K562 (cell line): ENCODE results near the gene THEM4. TPM values are rescaled to one million over a fixed set of nuclear protein-coding genes. Genes with fewer than 3 reads are reported as not detected.

Experiments
- ATAC-seq: fragments of 200-7000 bp; cut with Tn5 transposase; 3 replicates; pipeline ENCODE4 v1.9.1; 2020; ENCODE audit warnings: moderate library complexity
- BruUV-seq: library from RNA; stranded (reverse); fragments of 400-500 nt; replicated peaks from 2 replicates; lab custom pipeline; 2021; lab: Mats Ljungman, UMichigan
- CTCF ChIA-PET: fragments of 300-600 bp; formaldehyde crosslinking; extraction: SDS; loops from one replicate; lab custom pipeline; 2021; ENCODE audit warnings: low intra/inter-chr PET ratio; lab: Yijun Ruan, JAX
- POLR2A ChIA-PET: fragments of 300-600, 350-650 bp; sonication (Branson Sonifier 250); formaldehyde crosslinking; extraction: SDS; loops from one replicate; lab custom pipeline; 2021; ENCODE audit warnings: antibody characterized with exemption, inconsistent platforms; lab: Yijun Ruan, JAX
- DNase-seq, 4 experiments: peaks; one replicate each; pipeline versions ENCODE4 v3.0.0 to v3.0.0-alpha.2; 2011 to 2018; ENCODE audit warnings: low spot score in 3 of 4, mixed read lengths in 3 of 4; ENCODE audit errors: extremely low read depth in 1 of 4
- FAIRE-seq: peaks from 2 replicates; lab custom pipeline; 2011; peaks lifted over from hg19 to GRCh38; lab: Jason Lieb, UNC
- H2AFZ ChIP-seq: 2 replicates; pipeline ENCODE4 v1.6.0; 2011; ENCODE audit warnings: low read depth, low read length, control low read depth, inconsistent platforms
- H3K27ac ChIP-seq: fragments of 200-600 bp; 3 replicates; pipeline ENCODE4 v1.8.0; 2011; ENCODE audit warnings: low read depth, mild to moderate bottlenecking, control low read depth, inconsistent platforms, low read length, moderate library complexity, mixed read lengths; ENCODE audit errors: extremely low read depth
- H3K27me3 ChIP-seq, 2 experiments: fragments of 300-600 bp in 1 of 2; 2 replicates in 1 of 2; 3 replicates in 1 of 2; pipeline versions ENCODE4 v1.6.0 to v1.8.0; 2011; ENCODE audit warnings: inconsistent platforms in 2 of 2, low read length in 2 of 2, mild to moderate bottlenecking in 1 of 2, mixed read lengths in 1 of 2, moderate library complexity in 1 of 2; ENCODE audit not compliant: control insufficient read depth in 2 of 2, insufficient read depth in 2 of 2
- H3K36me3 ChIP-seq: fragments of 300-600 bp; 3 replicates; pipeline ENCODE4 v1.8.0; 2011; ENCODE audit warnings: mild to moderate bottlenecking, low read length, inconsistent platforms; ENCODE audit not compliant: control insufficient read depth, insufficient read depth
- H3K4me1 ChIP-seq, 2 experiments: fragments of 200-600 bp in 1 of 2; replicated peaks in 1 of 2; 2 replicates in 1 of 2; 3 replicates in 1 of 2; pipeline versions ENCODE4 v1.5.1 to v1.8.0; 2011; ENCODE audit warnings: inconsistent platforms in 2 of 2, low read length in 2 of 2, mild to moderate bottlenecking in 1 of 2, mixed read lengths in 1 of 2, moderate library complexity in 1 of 2; ENCODE audit not compliant: control insufficient read depth in 2 of 2, insufficient read depth in 2 of 2
- H3K4me2 ChIP-seq: 2 replicates; pipeline ENCODE4 v1.6.1; 2011; ENCODE audit warnings: low read length, control low read depth, inconsistent platforms, mixed read lengths; ENCODE audit not compliant: insufficient read depth
- H3K4me3 ChIP-seq: fragments of 200-600 bp; sonication (generic), shearing (Covaris generic); 2 replicates; pipeline ENCODE4 v1.5.1; 2016; ENCODE audit warnings: control low read depth, inconsistent platforms
- H3K79me2 ChIP-seq: fragments of 200-600 bp; 3 replicates; pipeline ENCODE4 v1.8.0; 2011; ENCODE audit warnings: low read length, inconsistent platforms; ENCODE audit not compliant: control insufficient read depth, insufficient read depth
- H3K9ac ChIP-seq, 2 experiments: 2 replicates each; pipeline versions ENCODE4 v1.6.0 to v1.6.1; 2011; ENCODE audit warnings: low read depth in 2 of 2, low read length in 2 of 2, control low read depth in 1 of 2, inconsistent platforms in 1 of 2, mild to moderate bottlenecking in 1 of 2, mixed read lengths in 1 of 2; ENCODE audit not compliant: insufficient read depth in 1 of 2
- H3K9me1 ChIP-seq: one replicate; pipeline ENCODE4 v1.6.0; 2011; ENCODE audit warnings: inconsistent platforms, mild to moderate bottlenecking, low read length, moderate library complexity; ENCODE audit not compliant: control insufficient read depth, insufficient read depth
- H3K9me3 ChIP-seq: replicated peaks from 2 replicates; pipeline ENCODE4 v1.5.1; 2011; ENCODE audit warnings: low read depth, low read length, inconsistent platforms; ENCODE audit not compliant: control insufficient read depth, insufficient read depth
- H4K20me1 ChIP-seq: replicated peaks from 2 replicates; pipeline ENCODE4 v1.6.1; 2011; ENCODE audit warnings: low read length, inconsistent platforms, mixed read lengths; ENCODE audit not compliant: control insufficient read depth, insufficient read depth
- EP300 ChIP-seq: IDR thresholded peaks from 2 replicates; pipeline ENCODE4 v1.6.1; 2012; ENCODE audit warnings: low read length, improper control_type of control experiment
- HDAC8 ChIP-seq: fragments of 450-650 bp; IDR thresholded peaks from 2 replicates; pipeline ENCODE4 v1.6.1; 2016; ENCODE audit warnings: mild to moderate bottlenecking, missing genetic modification characterization, moderate library complexity, missing compliant biosample characterization
- HMG20B ChIP-seq: fragments of 250-450 bp; sonication (Bioruptor Pico); IDR thresholded peaks from 2 replicates; pipeline ENCODE4 v1.5.0; 2021; ENCODE audit warnings: mild to moderate bottlenecking
- POLR2G ChIP-seq: fragments of 200-400 bp; formaldehyde crosslinking; IDR thresholded peaks from 2 replicates; pipeline ENCODE4 v1.6.1; 2017; ENCODE audit warnings: low read depth, mild to moderate bottlenecking, antibody characterized with exemption, low read length, moderate library complexity
- RBM15 ChIP-seq: fragments of 200-400 bp; formaldehyde crosslinking; IDR thresholded peaks from 2 replicates; pipeline ENCODE4 v1.6.1; 2018; ENCODE audit warnings: mild to moderate bottlenecking, low read length, moderate library complexity; ENCODE audit not compliant: insufficient read depth
- RFX7 ChIP-seq: fragments of 250-450 bp; sonication (Bioruptor Pico); IDR thresholded peaks from 2 replicates; pipeline ENCODE4 v1.5.1; 2021; ENCODE audit warnings: mild to moderate bottlenecking
- TCF15 ChIP-seq: fragments of 250-450 bp; sonication (Bioruptor Pico); IDR thresholded peaks from 2 replicates; pipeline ENCODE4 v1.8.0; 2022; ENCODE audit warnings: moderate library complexity, mild to moderate bottlenecking, inconsistent platforms
- ZKSCAN3 ChIP-seq: fragments of 250-450 bp; sonication (Bioruptor Pico); IDR thresholded peaks from 2 replicates; pipeline ENCODE4 v1.4.0; 2020
- WGBS: fragments of 100-300 bp; shearing (Covaris generic); methylation state at CpG from one replicate; pipeline ENCODE4 v1.1.6; 2016; ENCODE audit warnings: low coverage, mixed read lengths; ENCODE audit not compliant: insufficient coverage; ENCODE audit errors: missing lambda C conversion rate; 5-methylcytosine and 5-hydroxymethylcytosine counted together
- in situ Hi-C: fragments of 300-500 bp; cut with MboI; formaldehyde crosslinking; loops from 4 replicates; pipeline ENCODE4 v1.15.0; 2018; ENCODE audit warnings: inconsistent platforms, mixed read lengths
- intact Hi-C: fragments of 100-400 bp; cut with micrococcal nuclease; formaldehyde crosslinking; loops from 2 replicates; pipeline ENCODE4 v1.14.2; 2022
- polyA plus RNA-seq, 8 experiments: library from polyadenylated mRNA; depleted of rRNA in 4 of 8; stranded (reverse) in 5 of 8; unstranded in 3 of 8; fragments of >200 nt; fragmentation: Nextera tagmentation in 2 of 8; fragmentation: Illumina TruSeq in 1 of 8; extraction: Ambion mirVana in 2 of 8; extraction: Trizol in 1 of 8; gene quantifications; 2 replicates each; pipeline versions ENCODE4 v1.2.1 to v1.2.3, GENCODE V29; 2011 to 2014; ENCODE audit warnings: inconsistent platforms in 1 of 8, missing spikeins in 1 of 8
- total RNA-seq, 7 experiments: library from RNA; depleted of rRNA in 6 of 7; stranded (reverse); fragments of >200 nt in 6 of 7; fragmentation: Illumina TruSeq in 2 of 7; extraction: Trizol in 2 of 7; gene quantifications; 2 replicates each; pipeline versions ENCODE4 v1.2.1 to v1.2.3, GENCODE V29; 2011 to 2021; ENCODE audit warnings: low replicate concordance in 1 of 7
- TF ChIP-seq, protein P1 (sequence below): sonication (generic); formaldehyde crosslinking; IDR thresholded peaks from 2 replicates; pipeline ENCODE4 v1.9.0; 2022; ENCODE audit warnings: mild to moderate bottlenecking, missing genetic modification reagents
- TF ChIP-seq, protein P2 (sequence below), 2 experiments: fragments of 450-650 bp; IDR thresholded peaks; 2 replicates each; pipeline ENCODE4 v1.6.1; 2018; ENCODE audit warnings: mild to moderate bottlenecking in 2 of 2, low read depth in 1 of 2; ENCODE audit not compliant: partially characterized antibody in 2 of 2
- TF ChIP-seq, protein P3 (sequence below), 2 experiments: fragments of 450-650 bp in 1 of 2; IDR thresholded peaks; 2 replicates each; pipeline ENCODE4 v1.6.1; 2011 to 2017; ENCODE audit warnings: low read depth in 2 of 2, antibody characterized with exemption in 1 of 2, borderline replicate concordance in 1 of 2, low read length in 1 of 2, mild to moderate bottlenecking in 1 of 2, mixed read lengths in 1 of 2; ENCODE audit not compliant: control insufficient read depth in 1 of 2

THEM4 gene
- total and polyA plus RNA-seq, 9 of the 15 experiments (the other 6 are each of a cell fraction or from before 2014, with no cell fraction given), result 8.6 to 71.9 (median 35.3) TPM

DNA sequence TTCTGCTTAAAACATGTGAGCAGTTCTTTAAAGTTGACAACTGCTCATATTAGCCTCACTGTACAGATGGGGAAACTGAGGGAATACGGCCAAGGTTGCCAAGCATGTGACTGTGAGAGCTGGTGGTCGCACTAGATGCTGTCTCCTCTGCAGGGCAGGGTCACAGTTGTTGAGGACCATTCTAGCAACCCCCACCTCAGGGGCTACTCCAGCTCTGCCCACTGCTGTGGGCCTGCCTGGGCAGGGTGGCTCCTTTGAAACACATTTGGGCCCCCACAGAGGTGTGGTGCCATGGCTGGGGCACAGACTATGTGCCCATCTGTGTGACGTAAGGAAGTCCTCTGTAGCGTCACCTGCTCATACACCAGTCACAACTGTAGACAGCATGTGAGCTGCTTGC is 56.6 kb downstream of the THEM4 start (continued):
- TF ChIP-seq, protein P1, sequence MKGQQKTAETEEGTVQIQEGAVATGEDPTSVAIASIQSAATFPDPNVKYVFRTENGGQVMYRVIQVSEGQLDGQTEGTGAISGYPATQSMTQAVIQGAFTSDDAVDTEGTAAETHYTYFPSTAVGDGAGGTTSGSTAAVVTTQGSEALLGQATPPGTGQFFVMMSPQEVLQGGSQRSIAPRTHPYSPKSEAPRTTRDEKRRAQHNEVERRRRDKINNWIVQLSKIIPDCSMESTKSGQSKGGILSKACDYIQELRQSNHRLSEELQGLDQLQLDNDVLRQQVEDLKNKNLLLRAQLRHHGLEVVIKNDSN (CRISPR knock-in tag), result no peak
- no peak for TF ChIP-seq RFX7
- TF ChIP-seq, protein P2, sequence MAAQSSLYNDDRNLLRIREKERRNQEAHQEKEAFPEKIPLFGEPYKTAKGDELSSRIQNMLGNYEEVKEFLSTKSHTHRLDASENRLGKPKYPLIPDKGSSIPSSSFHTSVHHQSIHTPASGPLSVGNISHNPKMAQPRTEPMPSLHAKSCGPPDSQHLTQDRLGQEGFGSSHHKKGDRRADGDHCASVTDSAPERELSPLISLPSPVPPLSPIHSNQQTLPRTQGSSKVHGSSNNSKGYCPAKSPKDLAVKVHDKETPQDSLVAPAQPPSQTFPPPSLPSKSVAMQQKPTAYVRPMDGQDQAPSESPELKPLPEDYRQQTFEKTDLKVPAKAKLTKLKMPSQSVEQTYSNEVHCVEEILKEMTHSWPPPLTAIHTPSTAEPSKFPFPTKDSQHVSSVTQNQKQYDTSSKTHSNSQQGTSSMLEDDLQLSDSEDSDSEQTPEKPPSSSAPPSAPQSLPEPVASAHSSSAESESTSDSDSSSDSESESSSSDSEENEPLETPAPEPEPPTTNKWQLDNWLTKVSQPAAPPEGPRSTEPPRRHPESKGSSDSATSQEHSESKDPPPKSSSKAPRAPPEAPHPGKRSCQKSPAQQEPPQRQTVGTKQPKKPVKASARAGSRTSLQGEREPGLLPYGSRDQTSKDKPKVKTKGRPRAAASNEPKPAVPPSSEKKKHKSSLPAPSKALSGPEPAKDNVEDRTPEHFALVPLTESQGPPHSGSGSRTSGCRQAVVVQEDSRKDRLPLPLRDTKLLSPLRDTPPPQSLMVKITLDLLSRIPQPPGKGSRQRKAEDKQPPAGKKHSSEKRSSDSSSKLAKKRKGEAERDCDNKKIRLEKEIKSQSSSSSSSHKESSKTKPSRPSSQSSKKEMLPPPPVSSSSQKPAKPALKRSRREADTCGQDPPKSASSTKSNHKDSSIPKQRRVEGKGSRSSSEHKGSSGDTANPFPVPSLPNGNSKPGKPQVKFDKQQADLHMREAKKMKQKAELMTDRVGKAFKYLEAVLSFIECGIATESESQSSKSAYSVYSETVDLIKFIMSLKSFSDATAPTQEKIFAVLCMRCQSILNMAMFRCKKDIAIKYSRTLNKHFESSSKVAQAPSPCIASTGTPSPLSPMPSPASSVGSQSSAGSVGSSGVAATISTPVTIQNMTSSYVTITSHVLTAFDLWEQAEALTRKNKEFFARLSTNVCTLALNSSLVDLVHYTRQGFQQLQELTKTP (IDR thresholded peaks at IDR 0.05; ENCODE audit: low read depth in 1 of 2, partially characterized antibody in 2 of 2), result no peak

- in situ Hi-C loops, result no loop called here
- no peak overlapping the region for H3K9ac ChIP-seq
- FAIRE-seq (no peak), ATAC-seq (no peak), DNase-seq (no peak)
- H3K79me2 ChIP-seq, result no peaks in the 10 kb centered on the region
- intact Hi-C loops, result no loop called here
- ChIA-PET CTCF (no interaction called here), POLR2A (interaction anchor here (0.7 kb wide), 1 partner anchor 312 kb away, joined by 3 read pairs; the partner anchor contains the start of gene TUFT1)
- peaks cover 34 to 62% of the 10 kb centered on the region in 2 experiments for H3K27me3 ChIP-seq
- WGBS, result 4% methylated on average over 5 of the region's 8 CpGs
- H3K27ac ChIP-seq, result no peak overlapping the region
- BruUV-seq, result no TSS peak
- H3K9me3 ChIP-seq, result no peaks in the 10 kb centered on the region
- H3K4me3 ChIP-seq, result no peak overlapping the region
- peaks cover under 1% of the 10 kb centered on the region for H3K9me1 ChIP-seq
- H3K4me2 ChIP-seq, result no peak overlapping the region
- peaks cover 5 to 7% of the 10 kb centered on the region in 2 experiments; a peak in 2 of 5 replicates for H3K4me1 ChIP-seq
- no peaks in the 10 kb centered on the region for H3K36me3 ChIP-seq
- no peak overlapping the region for H2AFZ ChIP-seq
- 0 out of 2 replicates have a peak, but pooled peaks cover 3% of the 10 kb centered on the region for H4K20me1 ChIP-seq
- no peak for TF ChIP-seq HDAC8 (tag)
- no peak for TF ChIP-seq TCF15 (CRISPR knock-in tag)
- TF ChIP-seq ZKSCAN3 (CRISPR knock-in tag), result no peak
- TF ChIP-seq, protein P3, sequence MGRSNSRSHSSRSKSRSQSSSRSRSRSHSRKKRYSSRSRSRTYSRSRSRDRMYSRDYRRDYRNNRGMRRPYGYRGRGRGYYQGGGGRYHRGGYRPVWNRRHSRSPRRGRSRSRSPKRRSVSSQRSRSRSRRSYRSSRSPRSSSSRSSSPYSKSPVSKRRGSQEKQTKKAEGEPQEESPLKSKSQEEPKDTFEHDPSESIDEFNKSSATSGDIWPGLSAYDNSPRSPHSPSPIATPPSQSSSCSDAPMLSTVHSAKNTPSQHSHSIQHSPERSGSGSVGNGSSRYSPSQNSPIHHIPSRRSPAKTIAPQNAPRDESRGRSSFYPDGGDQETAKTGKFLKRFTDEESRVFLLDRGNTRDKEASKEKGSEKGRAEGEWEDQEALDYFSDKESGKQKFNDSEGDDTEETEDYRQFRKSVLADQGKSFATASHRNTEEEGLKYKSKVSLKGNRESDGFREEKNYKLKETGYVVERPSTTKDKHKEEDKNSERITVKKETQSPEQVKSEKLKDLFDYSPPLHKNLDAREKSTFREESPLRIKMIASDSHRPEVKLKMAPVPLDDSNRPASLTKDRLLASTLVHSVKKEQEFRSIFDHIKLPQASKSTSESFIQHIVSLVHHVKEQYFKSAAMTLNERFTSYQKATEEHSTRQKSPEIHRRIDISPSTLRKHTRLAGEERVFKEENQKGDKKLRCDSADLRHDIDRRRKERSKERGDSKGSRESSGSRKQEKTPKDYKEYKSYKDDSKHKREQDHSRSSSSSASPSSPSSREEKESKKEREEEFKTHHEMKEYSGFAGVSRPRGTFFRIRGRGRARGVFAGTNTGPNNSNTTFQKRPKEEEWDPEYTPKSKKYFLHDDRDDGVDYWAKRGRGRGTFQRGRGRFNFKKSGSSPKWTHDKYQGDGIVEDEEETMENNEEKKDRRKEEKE (IDR thresholded peaks at IDR 0.05; ENCODE audit: borderline replicate concordance in 1 of 2, control insufficient read depth in 1 of 2, low read depth in 2 of 2, low read length in 1 of 2), result no peak
- no peak for TF ChIP-seq EP300
- no peak for TF ChIP-seq HMG20B (CRISPR knock-in tag)
- TF ChIP-seq RBM15, result no peak
- TF ChIP-seq POLR2G, result no peak
Observed at GRCh38 chr1:151851886-151852285, 57.4 kb downstream of the THEM4 start.
